HUES48 (cell line): Measurements from ENCODE around the gene HSBP1L1.

Source experiments
- H3K27ac ChIP-seq: one replicate; pipeline ENCODE4 v1.7.0; 2013; ENCODE audit warnings: low read depth, low read length, inconsistent platforms
- H3K27me3 ChIP-seq: 2 replicates; pipeline ENCODE4 v1.6.1; 2013; ENCODE audit warnings: mild to moderate bottlenecking, low read length; ENCODE audit not compliant: control insufficient read depth, insufficient read depth
- H3K36me3 ChIP-seq: 2 replicates; pipeline ENCODE4 v1.6.1; 2013; ENCODE audit warnings: low read length; ENCODE audit not compliant: control insufficient read depth, insufficient read depth
- H3K4me1 ChIP-seq: 2 replicates; pipeline ENCODE4 v1.6.1; 2013; ENCODE audit warnings: mild to moderate bottlenecking, low read length; ENCODE audit not compliant: control insufficient read depth, insufficient read depth
- H3K4me3 ChIP-seq: 2 replicates; pipeline ENCODE4 v1.5.1; 2013; ENCODE audit warnings: mild to moderate bottlenecking, low read depth, low read length
- H3K9ac ChIP-seq: 2 replicates; pipeline ENCODE4 v1.6.1; 2013; ENCODE audit warnings: mild to moderate bottlenecking, low read depth, low read length, moderate library complexity
- H3K9me3 ChIP-seq: 2 replicates; pipeline ENCODE4 v1.6.1; 2013; ENCODE audit warnings: low read length; ENCODE audit not compliant: control insufficient read depth, insufficient read depth

HSBP1L1 gene

GRCh38 chr18:79980585-79980984 is 16.1 kb downstream of the HSBP1L1 start:
- Histone ChIP-seq H3K9ac (no peak overlapping the region), H3K36me3 (peaks cover 55% of the 10 kb centered on the region), H3K27me3 (no peaks in the 10 kb centered on the region), H3K4me1 (no peaks in the 10 kb centered on the region), H3K9me3 (no peaks in the 10 kb centered on the region), H3K4me3 (no peak overlapping the region), H3K27ac (no peak overlapping the region)

DNA sequence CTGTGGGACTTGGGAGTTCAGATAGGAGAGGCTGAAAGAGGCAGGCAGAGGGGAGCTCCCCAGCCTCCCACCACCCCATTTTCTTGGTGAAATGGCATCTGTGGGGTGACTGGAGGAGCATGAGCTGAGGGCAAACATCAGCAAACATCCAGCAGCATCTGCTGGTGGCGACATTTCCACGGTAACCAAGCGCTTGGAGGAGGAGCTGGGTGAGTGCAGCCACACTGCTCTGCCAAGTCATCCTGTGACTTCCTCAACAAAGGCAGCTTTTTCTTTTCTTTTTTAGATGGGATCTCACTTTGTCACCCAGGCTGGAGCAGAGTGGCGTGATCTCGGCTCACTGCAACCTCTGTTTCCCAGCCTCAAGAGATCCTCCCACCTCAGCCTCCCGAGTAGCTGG is 18.3 kb downstream of the HSBP1L1 start:
- Histone ChIP-seq H3K27ac (no peak overlapping the region), H3K4me3 (no peak overlapping the region), H3K36me3 (peaks cover 48% of the 10 kb centered on the region), H3K27me3 (no peaks in the 10 kb centered on the region), H3K9me3 (no peaks in the 10 kb centered on the region), H3K4me1 (peaks cover 10% of the 10 kb centered on the region), H3K9ac (no peak overlapping the region)

DNA sequence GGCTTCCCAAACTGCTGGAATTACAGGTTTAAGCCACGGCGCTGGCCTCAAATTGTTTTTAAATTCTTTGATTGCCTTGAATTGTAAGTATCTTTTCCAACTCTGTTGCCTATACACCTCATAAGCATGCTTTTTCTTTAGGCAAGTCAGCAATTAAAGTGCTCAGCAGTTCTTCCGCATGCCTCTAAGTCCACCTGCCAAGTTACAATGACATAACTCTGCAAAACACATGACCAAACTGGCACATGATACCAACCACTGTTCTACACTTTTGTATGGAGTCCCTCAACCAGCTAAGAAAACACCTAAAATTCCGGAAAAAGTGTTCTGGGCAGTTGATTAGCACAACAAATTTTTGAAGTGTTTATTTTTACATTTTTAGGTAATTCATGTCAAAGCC is 18.8 kb downstream of the HSBP1L1 start:
- no peaks in the 10 kb centered on the region for H3K9me3 ChIP-seq
- H3K4me3 ChIP-seq, result no peak overlapping the region
- no peaks in the 10 kb centered on the region for H3K27me3 ChIP-seq
- H3K36me3 ChIP-seq, result peaks cover 45% of the 10 kb centered on the region
- peaks cover 10% of the 10 kb centered on the region for H3K4me1 ChIP-seq
- no peak overlapping the region for H3K9ac ChIP-seq
- no peak overlapping the region for H3K27ac ChIP-seq

- Histone ChIP-seq H3K27me3 (no peaks in the 10 kb centered on the region), H3K36me3 (peaks cover 45% of the 10 kb centered on the region), H3K27ac (no peak overlapping the region), H3K4me3 (no peak overlapping the region), H3K4me1 (peaks cover 10% of the 10 kb centered on the region), H3K9ac (no peak overlapping the region), H3K9me3 (no peaks in the 10 kb centered on the region)
These were observed 19.4 kb downstream of the HSBP1L1 start for GRCh38 chr18:79983793-79984192.

- Histone ChIP-seq H3K9ac (no peak overlapping the region), H3K4me3 (no peak overlapping the region), H3K9me3 (no peaks in the 10 kb centered on the region), H3K36me3 (peaks cover 36% of the 10 kb centered on the region), H3K4me1 (peaks cover 10% of the 10 kb centered on the region), H3K27me3 (no peaks in the 10 kb centered on the region), H3K27ac (no peak overlapping the region)
These were observed 20.7 kb downstream of the HSBP1L1 start for GRCh38 chr18:79985172-79985571.

DNA sequence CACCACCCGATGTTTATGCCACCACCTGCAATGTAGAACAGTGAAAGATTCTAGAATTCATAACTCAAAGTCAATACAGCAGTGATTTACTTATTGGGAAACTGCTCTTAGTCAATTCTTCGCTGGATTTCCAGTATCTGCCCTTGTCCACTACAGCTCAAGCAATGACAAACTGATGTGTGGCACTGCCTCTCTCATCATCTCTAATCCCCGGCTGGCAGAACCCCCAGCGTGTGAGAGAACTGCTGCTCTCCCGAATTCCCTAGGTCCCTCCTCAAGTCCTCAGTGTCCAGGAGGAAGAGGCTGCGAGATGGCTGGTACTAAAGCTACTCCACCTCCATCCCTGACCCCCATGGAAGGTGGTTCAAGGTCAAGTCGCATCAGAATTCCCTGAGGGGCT is 22.3 kb downstream of the HSBP1L1 start:
- H3K9me3 ChIP-seq, result no peaks in the 10 kb centered on the region
- peak overlapping the region; percentile 91 for H3K4me3 ChIP-seq
- peaks cover 10% of the 10 kb centered on the region for H3K4me1 ChIP-seq
- peaks cover 36% of the 10 kb centered on the region for H3K36me3 ChIP-seq
- no peak overlapping the region for H3K27ac ChIP-seq
- H3K27me3 ChIP-seq, result no peaks in the 10 kb centered on the region
- no peak overlapping the region for H3K9ac ChIP-seq

DNA sequence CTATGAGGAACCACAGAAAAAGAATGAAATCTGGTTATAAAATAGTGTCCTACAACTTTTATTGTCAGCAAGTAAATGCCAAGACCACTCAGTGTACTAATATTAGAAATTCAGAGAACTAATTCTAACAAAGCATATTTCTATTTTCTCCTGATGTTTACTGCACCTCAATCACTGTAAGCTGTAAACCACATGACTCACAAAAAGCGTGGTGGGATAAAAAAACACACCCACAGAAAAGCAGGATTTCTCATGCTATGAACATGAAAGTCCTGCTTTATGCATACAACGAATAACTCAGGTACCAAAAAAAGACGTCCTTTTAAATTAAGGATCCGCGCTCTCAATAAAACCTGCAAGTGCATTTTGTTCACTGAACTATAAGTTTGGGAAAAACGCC is 23.1 kb downstream of the HSBP1L1 start:
- H3K4me1 ChIP-seq, result peaks cover 18% of the 10 kb centered on the region
- no peaks in the 10 kb centered on the region for H3K9me3 ChIP-seq
- H3K36me3 ChIP-seq, result peaks cover 32% of the 10 kb centered on the region
- H3K27me3 ChIP-seq, result no peaks in the 10 kb centered on the region
- peak overlapping the region; percentile 85 for H3K9ac ChIP-seq
- H3K27ac ChIP-seq, result peak overlapping the region; percentile 87
- peak overlapping the region; percentile 91 for H3K4me3 ChIP-seq

- peaks cover 23% of the 10 kb centered on the region for H3K4me1 ChIP-seq
- peak overlapping the region; percentile 85 for H3K9ac ChIP-seq
- H3K27me3 ChIP-seq, result no peaks in the 10 kb centered on the region
- peak overlapping the region; percentile 91 for H3K4me3 ChIP-seq
- H3K9me3 ChIP-seq, result no peaks in the 10 kb centered on the region
- H3K36me3 ChIP-seq, result peaks cover 30% of the 10 kb centered on the region
- H3K27ac ChIP-seq, result peak overlapping the region; percentile 87
These were observed 23.6 kb downstream of the HSBP1L1 start for GRCh38 chr18:79988071-79988450.

- Histone ChIP-seq H3K27ac (peak within 1 kb of the TSS; percentile 87), H3K4me3 (peak within 1 kb of the TSS; percentile 91), H3K9me3 (no peaks in the 10 kb centered on the region), H3K27me3 (no peaks in the 10 kb centered on the region), H3K36me3 (peaks cover 30% of the 10 kb centered on the region), H3K4me1 (peaks cover 29% of the 10 kb centered on the region), H3K9ac (peak within 1 kb of the TSS; percentile 85)
These were observed 24.2 kb downstream of the HSBP1L1 start, which contains the start of gene TXNL4A for GRCh38 chr18:79988451-79989194. Gene TXNL4A, minus strand, starts transcription at chr18:79988563. Its CDS starts 171 bp downstream, at chr18:79988392.

GRCh38 chr18:79989195-79989497 is 24.7 kb downstream of the HSBP1L1 start:
- H3K4me3 ChIP-seq, result peak overlapping the region; percentile 91
- 0 out of 2 replicates have a peak overlapping the region, but pooled peaks have one; percentile 85 for H3K9ac ChIP-seq
- H3K36me3 ChIP-seq, result peaks cover 27% of the 10 kb centered on the region
- H3K27ac ChIP-seq, result peak overlapping the region; percentile 87
- H3K9me3 ChIP-seq, result no peaks in the 10 kb centered on the region
- peaks cover 34% of the 10 kb centered on the region for H3K4me1 ChIP-seq
- H3K27me3 ChIP-seq, result no peaks in the 10 kb centered on the region

GRCh38 chr18:79991494-79991893 is 27.1 kb downstream of the HSBP1L1 start:
- Histone ChIP-seq H3K36me3 (peaks cover 3% of the 10 kb centered on the region), H3K9ac (no peak overlapping the region), H3K27ac (no peak overlapping the region), H3K27me3 (no peaks in the 10 kb centered on the region), H3K4me1 (peaks cover 34% of the 10 kb centered on the region), H3K4me3 (no peak overlapping the region), H3K9me3 (no peaks in the 10 kb centered on the region)
